DND-41 (cell line): Measurements from ENCODE around the gene CDK5.

Experiments used
- EZH2 ChIP-seq: IDR thresholded peaks from 3 replicates; pipeline ENCODE4 v1.6.1; 2012; ENCODE audit warnings: borderline replicate concordance, low read depth, mild to moderate bottlenecking, moderate library complexity, low read length, inconsistent platforms; ENCODE audit not compliant: severe bottlenecking
- TF ChIP-seq, protein P1 (sequence below): IDR thresholded peaks from 2 replicates; pipeline ENCODE4 v1.5.1; 2012; ENCODE audit warnings: borderline replicate concordance, low read length, moderate library complexity, mild to moderate bottlenecking; ENCODE audit not compliant: poor library complexity, severe bottlenecking; ENCODE audit errors: extremely low read depth

DNA sequence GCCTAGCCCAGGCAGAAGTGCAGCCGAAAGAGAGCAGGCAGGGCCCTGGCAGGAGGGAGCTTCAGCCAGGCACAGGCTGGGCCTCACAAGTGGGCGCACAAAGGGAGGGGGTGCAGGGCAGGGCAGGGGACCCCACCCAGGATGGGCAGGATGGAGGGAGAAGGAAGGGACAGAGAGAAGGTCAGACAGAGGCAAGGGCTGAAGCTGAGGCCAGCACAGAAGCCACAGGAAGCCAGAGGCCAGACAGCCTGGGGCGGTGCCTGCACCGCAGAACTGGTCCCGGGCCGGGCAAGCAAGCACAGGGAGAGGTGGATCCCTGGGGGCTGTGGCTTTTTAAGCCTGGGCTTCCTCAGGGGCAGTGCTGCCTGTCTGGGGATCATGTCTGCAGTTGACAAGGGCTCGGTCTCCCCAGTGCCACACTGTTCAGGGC is 50.2 kb downstream of the CDK5 start:
- TF ChIP-seq, protein P1, sequence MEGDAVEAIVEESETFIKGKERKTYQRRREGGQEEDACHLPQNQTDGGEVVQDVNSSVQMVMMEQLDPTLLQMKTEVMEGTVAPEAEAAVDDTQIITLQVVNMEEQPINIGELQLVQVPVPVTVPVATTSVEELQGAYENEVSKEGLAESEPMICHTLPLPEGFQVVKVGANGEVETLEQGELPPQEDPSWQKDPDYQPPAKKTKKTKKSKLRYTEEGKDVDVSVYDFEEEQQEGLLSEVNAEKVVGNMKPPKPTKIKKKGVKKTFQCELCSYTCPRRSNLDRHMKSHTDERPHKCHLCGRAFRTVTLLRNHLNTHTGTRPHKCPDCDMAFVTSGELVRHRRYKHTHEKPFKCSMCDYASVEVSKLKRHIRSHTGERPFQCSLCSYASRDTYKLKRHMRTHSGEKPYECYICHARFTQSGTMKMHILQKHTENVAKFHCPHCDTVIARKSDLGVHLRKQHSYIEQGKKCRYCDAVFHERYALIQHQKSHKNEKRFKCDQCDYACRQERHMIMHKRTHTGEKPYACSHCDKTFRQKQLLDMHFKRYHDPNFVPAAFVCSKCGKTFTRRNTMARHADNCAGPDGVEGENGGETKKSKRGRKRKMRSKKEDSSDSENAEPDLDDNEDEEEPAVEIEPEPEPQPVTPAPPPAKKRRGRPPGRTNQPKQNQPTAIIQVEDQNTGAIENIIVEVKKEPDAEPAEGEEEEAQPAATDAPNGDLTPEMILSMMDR = no peak
- no peak for TF ChIP-seq EZH2
